Tibial nerve (tissue), 4 donors: Measurements from ENCODE around the gene LIN52. TPM values are rescaled to one million over a fixed set of nuclear protein-coding genes. Genes with fewer than 3 reads are reported as not detected.

Experiments used
- DNase-seq, 2 donors: peaks; one replicate each; pipeline ENCODE4 v3.0.0-alpha.2; 2019; ENCODE audit warnings: low spot score in 2 of 2
- H3K27ac ChIP-seq, 4 donors: fragments of 200-600 bp; sonication (generic) in 3 of 4; one replicate each; pipeline ENCODE4 v1.5.1; 2017 to 2019; ENCODE audit warnings: mild to moderate bottlenecking in 1 of 4
- H3K27me3 ChIP-seq, 2 donors: fragments of 200-600 bp; sonication (generic) in 1 of 2; one replicate each; pipeline versions ENCODE4 v1.5.1 to v1.6.0; 2017 to 2019
- H3K36me3 ChIP-seq, 3 donors: fragments of 200-600 bp; sonication (generic); one replicate each; pipeline ENCODE4 v1.5.1; 2018 to 2019
- H3K4me1 ChIP-seq, 4 donors: fragments of 200-600 bp; sonication (generic) in 3 of 4; one replicate each; pipeline ENCODE4 v1.5.1; 2017 to 2019
- H3K4me3 ChIP-seq, 4 donors: fragments of 200-600 bp; sonication (generic) in 3 of 4; one replicate each; pipeline ENCODE4 v1.5.1; 2017 to 2019; ENCODE audit warnings: mild to moderate bottlenecking in 1 of 4, moderate library complexity in 1 of 4
- H3K9me3 ChIP-seq, 4 donors: fragments of 200-600 bp; sonication (generic) in 3 of 4; one replicate each; pipeline ENCODE4 v1.5.1; 2017 to 2019
- CTCF ChIP-seq, 5 experiments: fragments of 200-600 bp in 3 of 5; fragments of 450-650 bp in 2 of 5; sonication (generic) in 3 of 5; IDR thresholded peaks; one replicate each; pipeline ENCODE4 v1.5.1; 2016 to 2019; ENCODE audit warnings: antibody characterized with exemption in 5 of 5, mild to moderate bottlenecking in 3 of 5, moderate library complexity in 2 of 5
- EP300 ChIP-seq, 2 donors: sonication (generic); formaldehyde crosslinking; IDR thresholded peaks; one replicate each; pipeline ENCODE4 v1.6.1; 2017; ENCODE audit warnings: antibody characterized with exemption in 2 of 2, mild to moderate bottlenecking in 1 of 2
- POLR2A ChIP-seq, 2 donors: fragments of 450-650 bp; IDR thresholded peaks; one replicate each; pipeline ENCODE4 v1.6.1; 2017; ENCODE audit warnings: antibody characterized with exemption in 2 of 2, mild to moderate bottlenecking in 2 of 2, moderate library complexity in 2 of 2
- WGBS, 2 donors: methylation state at CpG; one replicate each; pipeline ENCODE4 v1.1.5; 2018; 5-methylcytosine and 5-hydroxymethylcytosine counted together
- total RNA-seq, 4 donors: library from RNA; depleted of rRNA; stranded (reverse); fragments of >200 nt; gene quantifications; one replicate each; pipeline ENCODE4 v1.1.0, GENCODE V29; 2016

The LIN52 gene
- total RNA-seq, 4 donors from 2014 or later: 10.2 to 15.7 (median 12.7) TPM

- WGBS, 2 donors: 95 to 98% methylated on average over 4 of the region's 4 CpGs
Observed at GRCh38 chr14:74045522-74045921, 39.2 kb upstream of the LIN52 start.

GRCh38 chr14:74048281-74048680, 36.5 kb upstream of the LIN52 start:
- TF ChIP-seq POLR2A (IDR thresholded peaks at IDR 0.05) (no peak), EP300 (IDR thresholded peaks at IDR 0.05) (no peak), CTCF (IDR thresholded peaks at IDR 0.05) (no peak)
- H3K36me3 ChIP-seq: peaks cover 0 to 54% (median 0%) of the 10 kb centered on the region in 3 donors

More at GRCh38 chr14:74045522-74045921, 39.2 kb upstream of the LIN52 start:
- Histone ChIP-seq H3K4me3 (no peak overlapping the region), H3K27me3 (no peaks in the 10 kb centered on the region), H3K9me3 (no peaks in the 10 kb centered on the region), H3K4me1 (no peaks in the 10 kb centered on the region), H3K27ac (no peak overlapping the region), H3K36me3 (peaks cover 0 to 69% (median 0%) of the 10 kb centered on the region in 3 donors)
- no peak for TF ChIP-seq CTCF (IDR thresholded peaks at IDR 0.05)
- no peak for DNase-seq

GRCh38 chr14:74049876-74050495, 34.8 kb upstream of the LIN52 start:
- 73 to 74% methylated on average over 3 of the region's 3 CpGs for WGBS, 2 donors
- H3K4me3 ChIP-seq: no peak overlapping the region
- H3K27me3 ChIP-seq: no peaks in the 10 kb centered on the region
- H3K9me3 ChIP-seq: no peaks in the 10 kb centered on the region
- TF ChIP-seq EP300 (IDR thresholded peaks at IDR 0.05) (no peak), POLR2A (IDR thresholded peaks at IDR 0.05) (no peak), CTCF (IDR thresholded peaks at IDR 0.05) (no peak)
- H3K4me1 ChIP-seq: no peaks in the 10 kb centered on the region
- no peak overlapping the region for H3K27ac ChIP-seq
- DNase-seq: no peak
- peaks cover 0 to 59% (median 0%) of the 10 kb centered on the region in 3 donors for H3K36me3 ChIP-seq

More at GRCh38 chr14:74048281-74048680, 36.5 kb upstream of the LIN52 start:
- no peaks in the 10 kb centered on the region for H3K27me3 ChIP-seq
- WGBS, 2 donors: 43 to 50% methylated on average over 3 of the region's 3 CpGs
- no peak overlapping the region for H3K27ac ChIP-seq
- no peaks in the 10 kb centered on the region for H3K4me1 ChIP-seq
- no peak overlapping the region for H3K4me3 ChIP-seq
- no peaks in the 10 kb centered on the region for H3K9me3 ChIP-seq
- no peak for DNase-seq

- Histone ChIP-seq H3K4me1 (no peaks in the 10 kb centered on the region), H3K27ac (no peak overlapping the region), H3K36me3 (peaks cover 6 to 100% (median 12%) of the 10 kb centered on the region in 3 donors), H3K27me3 (no peaks in the 10 kb centered on the region), H3K9me3 (no peaks in the 10 kb centered on the region), H3K4me3 (no peak overlapping the region)
- TF ChIP-seq CTCF (IDR thresholded peaks at IDR 0.05): no peak
- no peak for TF ChIP-seq EP300 (IDR thresholded peaks at IDR 0.05)
- no peak for TF ChIP-seq POLR2A (IDR thresholded peaks at IDR 0.05)
- 88 to 95% methylated on average over 2 of the region's 2 CpGs for WGBS, 2 donors
- DNase-seq: no peak
Observed at GRCh38 chr14:74062809-74063150, 22.0 kb upstream of the LIN52 start.

- TF ChIP-seq EP300 (IDR thresholded peaks at IDR 0.05): no peak
- no peak for TF ChIP-seq CTCF (IDR thresholded peaks at IDR 0.05)
- TF ChIP-seq POLR2A (IDR thresholded peaks at IDR 0.05): no peak
- no peak overlapping the region for H3K27ac ChIP-seq
- no peaks in the 10 kb centered on the region for H3K9me3 ChIP-seq
- no peak for DNase-seq
- H3K4me1 ChIP-seq: no peaks in the 10 kb centered on the region
- no peaks in the 10 kb centered on the region for H3K27me3 ChIP-seq
- H3K4me3 ChIP-seq: no peak overlapping the region
- peaks cover 4 to 99% (median 12%) of the 10 kb centered on the region in 3 donors for H3K36me3 ChIP-seq
Observed at GRCh38 chr14:74064426-74064825, 20.3 kb upstream of the LIN52 start.
